ENCODE measurements around the gene SHISAL2B.
"Not testable (repeated sequence)": the region's sequence is repeated elsewhere in the genome, so short reads cannot be mapped to it uniquely, and the experiment has no call there.

Gene SHISAL2B

DNA sequence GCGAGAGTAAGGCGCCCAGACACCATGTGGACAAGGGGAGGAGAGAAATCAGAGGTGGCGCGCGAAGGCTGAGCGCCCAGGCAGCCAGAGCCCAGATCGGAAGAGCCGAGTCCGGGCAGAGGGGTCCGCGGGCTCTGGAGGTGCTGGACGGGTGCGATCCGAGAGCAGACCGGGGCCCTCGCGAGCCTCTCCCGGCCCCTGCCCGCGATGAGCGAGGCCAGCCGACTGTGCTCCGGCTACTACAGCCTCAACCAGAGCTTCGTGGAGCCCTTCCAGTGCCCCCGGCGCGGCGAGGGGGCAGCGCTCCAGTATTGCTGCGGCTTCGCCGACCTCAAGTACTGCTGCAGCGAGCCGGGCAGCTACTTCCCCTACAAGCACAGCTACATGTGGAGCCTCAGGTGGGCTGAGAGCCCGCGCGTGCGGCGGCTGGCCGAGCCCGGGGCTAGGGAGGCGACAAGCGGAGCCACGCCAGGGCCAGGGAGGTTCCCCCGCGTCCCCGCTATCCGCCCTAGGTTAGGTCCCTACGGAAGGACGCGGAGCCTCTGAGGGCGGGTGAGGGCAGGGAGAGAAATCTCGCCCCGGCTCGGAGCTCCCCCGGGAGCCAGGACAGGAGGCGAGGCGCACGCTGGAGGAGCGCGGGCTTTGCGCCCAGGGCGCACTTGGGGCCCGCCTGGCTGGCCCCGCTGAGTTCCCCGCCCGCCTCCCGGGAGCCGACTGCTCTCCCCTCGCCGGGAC is at the start of gene SHISAL2B:
Gene SHISAL2B (plus strand): TSS at position 87 of the 735 bp plus-strand sequence. CDS start 121 bp downstream, at position 208.
- no peak for DNase-seq

DNA sequence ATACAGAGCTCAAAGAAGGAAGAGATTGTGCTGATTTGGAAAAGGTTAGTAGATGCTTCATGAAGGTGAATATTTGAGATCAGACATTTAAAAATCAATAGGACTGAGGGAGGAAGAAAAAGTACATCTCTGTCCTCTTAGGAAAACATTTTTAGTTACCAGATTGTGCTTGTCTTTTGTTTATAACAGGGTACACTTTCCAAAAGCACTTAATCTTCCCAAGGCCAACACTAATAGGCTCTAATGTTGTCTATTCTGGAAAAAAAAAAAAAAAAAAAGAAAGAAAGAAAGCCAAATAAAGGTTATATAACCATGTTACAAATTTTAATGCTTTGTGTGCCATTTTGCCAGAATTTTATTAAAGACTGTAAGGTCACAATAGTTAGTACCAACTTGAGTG is 45.5 kb upstream of the SHISAL2B start:
- no peak for DNase-seq

DNA sequence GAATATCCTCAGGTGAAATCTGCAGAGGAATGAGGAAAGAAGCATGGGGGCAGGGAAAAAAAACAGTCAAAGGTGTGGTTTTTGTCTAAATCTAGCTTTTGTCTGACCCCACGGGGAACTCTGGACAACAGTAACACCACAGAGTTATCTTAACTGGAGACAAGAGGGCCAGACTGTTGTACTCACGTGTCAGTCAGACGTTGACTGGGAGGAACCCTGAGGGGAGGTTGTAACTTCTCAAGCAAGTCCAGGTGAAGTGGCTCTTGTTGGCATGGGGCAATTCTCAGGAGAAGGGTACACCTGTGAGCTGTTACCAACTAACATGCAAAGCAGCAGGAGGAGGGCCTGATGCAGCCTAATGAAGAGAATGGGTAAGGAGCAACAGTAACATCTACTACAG is 44.1 kb upstream of the SHISAL2B start:
- DNase-seq: no peak

DNA sequence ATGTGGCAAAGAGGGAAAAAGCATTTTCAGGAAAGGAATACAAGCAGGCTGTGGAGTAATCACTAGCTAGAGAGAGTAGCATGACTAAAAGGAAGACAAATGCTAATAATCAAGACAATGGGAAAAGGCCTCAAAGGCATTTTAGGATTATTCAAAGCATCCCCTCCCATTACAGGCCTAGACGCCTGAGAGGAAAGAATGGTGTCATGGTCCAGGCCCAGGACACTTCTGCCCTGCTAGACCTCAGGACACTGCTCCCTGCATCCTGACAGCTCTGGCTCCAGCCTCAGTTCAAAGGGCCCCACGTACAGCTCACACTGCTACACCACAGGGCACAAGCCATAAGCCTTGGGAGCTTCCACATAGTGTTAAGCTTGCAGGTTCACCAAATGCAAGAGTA is 40.8 kb upstream of the SHISAL2B start:
- no peak for DNase-seq

GRCh38 chr5:64653766-64654560 is 36.3 kb upstream of the SHISAL2B start:
- DNase-seq: no peak

GRCh38 chr5:64654561-64654938 is 35.8 kb upstream of the SHISAL2B start:
- no peak for DNase-seq

DNA sequence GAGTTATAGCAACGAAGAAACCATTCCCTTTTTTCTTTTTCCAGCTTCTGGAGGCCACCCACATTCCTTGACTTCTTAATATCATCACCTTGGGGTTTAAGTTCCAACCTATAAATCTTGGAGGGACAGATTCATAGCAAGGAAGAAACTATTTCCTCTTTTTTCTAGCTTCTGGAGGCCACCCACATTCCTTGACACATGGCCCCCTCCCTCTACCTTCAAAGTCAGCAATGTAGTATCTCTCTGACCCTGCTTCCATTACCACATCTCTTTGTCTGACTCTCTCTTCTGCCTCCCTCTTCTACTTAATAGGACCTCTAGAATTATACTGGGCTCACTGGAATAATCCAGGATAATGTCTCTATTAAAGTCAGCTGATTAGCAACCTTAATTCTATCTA is 34.7 kb upstream of the SHISAL2B start:
- DNase-seq: no peak

GRCh38 chr5:64659289-64659688 is 31.0 kb upstream of the SHISAL2B start:
- no peak for DNase-seq

- DNase-seq: not testable (repeated sequence)
Observed at GRCh38 chr5:64663181-64663580, 27.1 kb upstream of the SHISAL2B start.

DNA sequence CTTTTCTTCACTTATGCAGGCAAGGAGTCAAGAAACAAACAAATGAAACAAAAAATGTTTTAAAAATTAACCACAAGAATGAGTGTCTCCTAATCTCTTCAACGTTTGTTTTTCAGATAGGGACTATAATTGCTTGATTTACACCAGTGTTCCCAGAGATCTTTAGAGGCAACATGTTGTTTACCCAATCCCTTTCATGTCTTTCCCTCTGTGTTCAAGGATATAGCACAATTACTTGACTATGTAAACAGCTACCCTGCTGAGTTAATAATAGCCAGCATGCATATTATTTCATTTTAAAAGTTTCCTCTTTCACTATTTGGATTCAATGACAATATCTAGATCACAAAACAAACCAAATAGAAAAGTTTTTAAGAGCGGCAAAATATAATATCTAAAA is 25.1 kb upstream of the SHISAL2B start:
- DNase-seq: no peak

GRCh38 chr5:64666078-64666477 is 24.2 kb upstream of the SHISAL2B start:
- no peak for DNase-seq

DNA sequence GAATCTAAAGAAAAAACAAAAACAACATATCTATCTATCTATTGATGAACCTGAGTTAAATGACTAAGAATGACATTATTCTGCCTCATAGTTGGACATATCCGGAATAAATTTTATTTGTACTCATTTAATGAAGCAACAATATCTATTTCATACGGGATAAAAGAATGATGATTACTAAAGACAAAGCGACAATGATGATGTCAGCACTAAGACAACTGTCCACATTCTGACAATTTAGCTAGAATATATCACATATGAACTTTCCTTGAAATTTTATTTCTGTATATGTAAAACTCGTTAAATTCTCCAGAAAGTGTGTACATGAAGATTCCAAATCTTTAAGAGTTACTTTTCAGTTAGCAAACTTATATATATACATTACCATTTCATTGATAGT is 23.2 kb upstream of the SHISAL2B start:
- no peak for DNase-seq

GRCh38 chr5:64670277-64670676 is 20.0 kb upstream of the SHISAL2B start:
- no peak for DNase-seq

DNA sequence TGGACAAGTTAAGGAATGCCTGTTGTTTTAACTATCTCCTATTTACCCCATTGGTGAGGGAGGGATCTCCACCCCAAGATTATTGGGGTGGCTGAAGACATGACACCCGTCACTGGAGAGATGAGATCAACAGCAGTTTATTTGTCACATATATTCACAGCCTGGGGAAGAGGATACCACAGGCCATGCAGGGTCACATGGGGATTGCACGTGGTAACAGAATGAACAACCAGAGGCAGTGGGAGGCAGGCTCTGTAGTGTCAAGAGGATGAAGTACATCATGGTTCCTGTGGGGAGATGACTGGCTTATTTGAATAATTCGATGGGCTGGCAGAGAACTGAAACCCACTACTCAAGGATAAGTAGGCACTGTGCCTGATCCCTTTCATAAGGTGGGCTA is 18.6 kb upstream of the SHISAL2B start:
- no peak for DNase-seq

GRCh38 chr5:64678374-64678773 is 11.9 kb upstream of the SHISAL2B start:
- DNase-seq: no peak

GRCh38 chr5:64680289-64680688 is 10.0 kb upstream of the SHISAL2B start:
- no peak for DNase-seq

DNA sequence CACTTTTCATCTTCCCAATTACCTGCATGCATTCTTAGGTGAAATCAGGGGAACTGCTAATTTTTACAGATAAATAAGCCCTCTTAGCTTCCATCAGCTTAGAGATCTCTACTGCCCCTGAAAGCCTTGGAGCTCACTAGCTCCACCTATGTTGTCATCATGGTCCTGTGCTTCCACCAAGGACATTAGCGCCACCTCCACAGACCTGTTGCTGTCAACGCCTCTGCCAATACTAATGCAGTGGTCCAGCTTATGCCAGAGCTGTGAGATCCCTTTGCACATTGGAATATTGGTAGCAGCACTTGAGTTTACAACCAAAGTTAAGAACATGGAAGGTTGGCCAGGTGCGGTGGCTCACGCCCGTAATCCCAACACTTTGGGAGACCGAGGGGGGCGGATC is 7.7 kb upstream of the SHISAL2B start:
- no peak for DNase-seq

DNA sequence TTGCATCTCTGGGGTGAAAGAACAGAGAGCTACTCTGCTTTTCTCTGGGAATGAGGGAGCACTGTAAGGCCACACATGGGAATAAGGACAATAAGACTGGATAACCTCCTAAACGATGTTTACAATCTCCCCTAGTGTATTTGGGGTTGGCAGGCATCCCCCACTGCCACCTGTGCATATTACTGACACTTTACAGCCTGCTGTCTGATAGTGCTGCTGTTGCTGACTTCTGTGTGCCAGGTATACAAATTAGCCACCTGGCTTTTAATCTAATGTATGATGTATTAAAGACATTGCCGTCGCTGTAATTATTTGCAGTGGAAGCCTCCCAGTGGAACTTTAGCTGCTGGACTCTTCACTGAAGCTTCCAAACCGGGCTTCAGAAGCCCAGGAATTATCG is 4.4 kb upstream of the SHISAL2B start:
- no peak for DNase-seq

GRCh38 chr5:64688391-64688790 is 1.9 kb upstream of the SHISAL2B start:
- DNase-seq: no peak

GRCh38 chr5:64688965-64689364 is 1.3 kb upstream of the SHISAL2B start:
- no peak for DNase-seq

- DNase-seq: no peak
Observed at GRCh38 chr5:64690104-64690416, 243 bp upstream of the SHISAL2B start.

DNA sequence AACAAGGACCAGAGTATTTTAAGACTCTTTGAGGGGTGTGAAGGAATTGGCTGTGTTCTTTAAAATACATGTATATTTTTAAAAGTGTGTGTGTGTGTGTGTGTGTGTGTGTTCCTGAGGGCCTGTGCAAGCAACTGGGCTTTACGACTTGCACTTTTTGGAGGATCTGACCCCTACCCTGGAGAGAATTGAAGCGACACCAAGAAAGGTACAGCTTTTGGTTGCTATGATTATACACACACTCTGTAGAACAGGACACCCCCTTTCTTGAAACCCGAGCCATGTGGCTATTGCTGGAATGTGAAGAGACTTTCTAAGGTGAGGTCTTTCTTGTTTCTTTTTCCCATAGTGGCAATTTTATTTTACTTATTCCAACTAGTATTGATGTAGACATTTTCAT is 988 bp downstream of the SHISAL2B start:
- no peak for DNase-seq

DNA sequence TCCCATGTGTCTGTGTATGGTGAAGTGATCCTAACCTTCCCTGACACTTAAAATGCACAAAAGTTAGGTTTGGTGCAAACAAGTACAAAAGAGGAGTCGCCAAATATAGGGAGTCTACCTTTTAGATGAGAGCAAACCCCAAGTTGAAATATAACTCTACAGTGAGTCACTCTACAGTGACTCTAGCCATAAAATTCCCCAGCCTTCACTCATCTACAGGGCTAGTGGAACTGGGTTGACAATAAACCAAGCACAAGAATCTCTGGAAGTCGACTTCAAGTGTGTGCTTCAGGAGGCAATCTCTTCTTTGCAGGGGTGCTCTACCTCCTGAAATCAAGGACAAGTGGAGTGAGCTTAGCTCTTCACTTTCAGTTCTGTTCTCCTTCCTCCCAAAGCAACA is 3.3 kb downstream of the SHISAL2B start:
- DNase-seq: no peak

- not testable (repeated sequence) for DNase-seq
Observed at GRCh38 chr5:64696414-64696813, 6.1 kb downstream of the SHISAL2B start.

DNA sequence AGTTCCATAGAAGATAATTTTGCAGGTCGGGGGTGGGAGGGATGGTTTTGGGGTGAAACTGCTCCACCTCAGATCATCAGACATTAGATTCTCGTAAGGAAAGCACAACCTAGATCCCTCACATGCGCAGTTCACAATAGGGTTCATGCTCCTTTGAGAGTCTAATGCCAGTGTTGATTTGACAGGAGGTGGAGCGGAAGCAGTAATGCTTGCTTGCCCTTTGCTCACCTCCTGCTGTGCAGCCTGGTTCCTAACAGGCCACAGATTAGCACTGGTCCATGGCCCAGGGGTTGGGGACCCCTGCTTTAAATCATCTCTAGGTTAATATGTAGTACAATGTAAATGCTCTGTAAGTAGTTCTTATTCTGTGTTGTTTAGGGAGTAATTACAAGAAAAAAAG is 10.5 kb downstream of the SHISAL2B start:
- DNase-seq: no peak
